ENCODE measurements around the gene CHST3.
"Not testable (repeated sequence)": the region's sequence is repeated elsewhere in the genome, so short reads cannot be mapped to it uniquely, and the experiment has no call there.

CHST3 gene

DNA sequence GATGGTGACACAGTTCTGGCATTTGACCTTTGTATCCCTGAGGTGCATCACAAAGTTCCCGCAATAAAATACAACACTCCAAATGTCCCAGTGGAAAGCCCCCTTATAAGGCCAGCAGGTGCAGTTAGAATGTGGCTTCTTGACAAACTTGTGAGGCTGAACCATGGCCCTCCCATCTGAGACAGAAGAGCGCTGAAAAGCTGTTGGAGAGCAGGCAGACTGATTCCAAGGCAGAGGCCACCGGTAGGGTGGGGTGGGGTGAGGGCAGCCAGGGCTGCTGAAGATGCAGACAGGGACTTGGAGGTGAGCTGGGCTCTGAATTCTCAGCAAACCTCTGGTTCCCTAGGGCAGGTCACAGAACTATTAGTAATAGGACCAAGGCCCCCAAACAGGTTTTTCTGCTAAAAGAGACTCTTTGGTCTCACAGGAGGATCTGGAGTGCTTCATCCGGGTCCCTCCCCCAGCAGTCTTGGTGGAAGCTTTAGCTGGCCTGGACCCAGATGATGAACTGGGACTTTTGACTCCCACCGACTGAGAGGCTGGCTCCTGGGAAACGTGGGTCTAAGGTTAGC, 15.6 kb upstream of the CHST3 start:
- DNase-seq (ENCODE audit: low read depth): no peak

DNA sequence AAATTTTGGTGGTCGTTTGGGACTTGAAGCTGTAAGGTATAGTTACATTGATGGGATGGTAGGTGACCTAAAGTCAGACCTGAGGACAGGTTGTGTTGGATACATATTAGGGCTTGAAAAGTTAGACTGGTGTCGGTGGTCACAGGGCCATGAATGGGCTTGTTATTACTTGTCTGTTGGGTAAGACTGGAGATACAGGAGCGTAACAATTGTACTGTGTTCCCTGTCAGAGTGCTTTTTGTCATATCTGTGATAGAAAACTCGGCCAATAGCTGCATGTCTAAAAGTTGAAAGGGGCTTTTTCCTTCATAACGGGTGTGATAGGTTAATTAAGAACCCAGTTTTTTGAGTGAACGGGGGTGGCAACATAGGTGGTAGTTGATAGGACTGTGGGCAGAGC, 13.5 kb upstream of the CHST3 start:
- no peak for DNase-seq (ENCODE audit: low read depth)

DNA sequence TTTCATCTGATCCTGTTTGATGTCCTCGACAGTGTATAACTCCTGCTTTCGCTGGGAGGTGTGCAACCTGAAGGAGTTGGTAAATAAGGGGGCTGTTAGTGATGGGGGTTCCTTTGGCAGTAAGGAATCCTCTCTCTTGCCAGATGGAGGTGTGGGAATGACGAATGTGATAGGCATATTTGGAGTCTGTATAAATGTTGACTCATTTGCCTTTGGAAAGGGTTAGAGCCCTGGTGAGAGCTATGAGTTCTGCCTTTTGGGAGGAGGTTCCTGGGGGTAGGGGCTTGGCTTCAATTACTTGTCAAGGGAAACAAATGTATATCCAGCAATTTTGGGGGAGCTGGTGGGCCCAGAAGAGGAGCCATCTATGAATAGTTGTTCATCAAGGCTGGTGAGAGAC, 11.4 kb upstream of the CHST3 start:
- DNase-seq (ENCODE audit: low read depth): no peak

DNA sequence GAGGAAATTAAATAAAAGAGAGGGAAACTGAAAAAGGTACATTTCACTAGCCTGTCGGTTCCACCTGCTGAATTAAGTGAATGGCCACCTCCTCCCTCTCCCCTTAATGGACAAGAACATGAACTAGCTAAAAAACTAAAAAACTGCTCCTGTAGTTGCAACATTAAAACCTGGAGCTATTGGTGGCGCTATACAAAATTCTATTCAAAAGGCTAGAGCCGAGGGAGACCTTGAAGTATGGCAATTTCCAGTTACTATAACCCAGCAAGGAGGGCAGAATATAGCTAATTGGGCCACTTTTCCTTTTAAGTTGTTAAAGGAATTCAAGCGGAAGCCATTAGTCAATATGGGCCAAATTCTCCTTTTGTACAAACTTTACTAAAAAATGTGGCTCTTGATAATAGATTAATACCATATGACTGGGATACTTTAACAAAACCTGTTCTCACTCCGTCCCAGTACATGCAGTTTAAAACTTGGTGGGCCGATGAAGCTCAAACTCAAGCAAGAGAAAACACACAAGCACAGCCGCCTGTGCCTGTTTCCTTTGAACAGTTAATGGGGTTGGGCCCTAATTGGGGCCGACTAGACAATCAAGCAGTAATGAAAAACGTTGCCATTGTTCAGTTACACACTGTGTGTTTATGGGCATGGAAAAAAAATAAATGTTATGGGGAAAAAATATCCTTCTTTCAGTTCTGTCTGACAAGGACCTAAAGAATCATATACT, 6.5 kb upstream of the CHST3 start:
- DNase-seq (ENCODE audit: low read depth): no peak

DNA sequence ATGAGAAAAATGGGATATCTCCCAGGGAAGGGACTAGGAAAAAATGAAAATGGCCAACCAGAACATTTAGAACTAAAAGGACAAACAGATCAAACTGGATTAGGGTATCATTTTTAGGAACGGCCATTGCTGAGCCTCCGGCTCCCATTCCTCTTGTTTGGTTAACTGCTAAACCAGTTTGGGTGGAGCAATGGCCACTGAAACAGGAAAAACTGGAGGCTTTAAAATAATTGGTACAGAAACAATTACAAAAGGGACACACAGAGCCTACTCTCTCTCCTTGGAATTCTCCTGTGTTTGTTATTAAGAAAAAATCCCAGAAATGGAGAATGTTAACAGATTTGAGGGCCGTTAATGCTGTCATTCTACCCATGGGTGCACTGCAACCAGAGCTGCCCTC, 4.7 kb upstream of the CHST3 start:
- DNase-seq (ENCODE audit: low read depth): no peak

DNA sequence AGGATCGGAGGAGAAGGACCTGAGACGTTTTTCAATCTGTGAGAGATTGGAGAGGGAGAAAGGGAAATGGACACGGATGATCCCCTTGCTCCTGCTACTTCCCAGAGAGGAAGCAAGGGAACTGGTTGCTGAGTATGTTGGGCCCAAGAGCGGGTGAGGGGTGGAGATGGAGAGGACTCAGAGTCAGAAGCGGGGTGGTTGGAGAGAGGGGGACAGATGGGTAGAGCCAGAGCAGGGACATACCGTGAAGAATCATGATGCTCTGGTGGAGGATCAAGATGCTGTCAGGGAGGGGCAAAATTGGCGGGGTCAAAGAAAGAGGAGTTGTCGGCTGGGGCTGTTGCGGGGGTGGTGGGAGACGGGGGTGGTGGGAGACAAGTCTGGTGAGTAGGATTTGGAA, 2.4 kb upstream of the CHST3 start:
- DNase-seq (ENCODE audit: low read depth): no peak

DNA sequence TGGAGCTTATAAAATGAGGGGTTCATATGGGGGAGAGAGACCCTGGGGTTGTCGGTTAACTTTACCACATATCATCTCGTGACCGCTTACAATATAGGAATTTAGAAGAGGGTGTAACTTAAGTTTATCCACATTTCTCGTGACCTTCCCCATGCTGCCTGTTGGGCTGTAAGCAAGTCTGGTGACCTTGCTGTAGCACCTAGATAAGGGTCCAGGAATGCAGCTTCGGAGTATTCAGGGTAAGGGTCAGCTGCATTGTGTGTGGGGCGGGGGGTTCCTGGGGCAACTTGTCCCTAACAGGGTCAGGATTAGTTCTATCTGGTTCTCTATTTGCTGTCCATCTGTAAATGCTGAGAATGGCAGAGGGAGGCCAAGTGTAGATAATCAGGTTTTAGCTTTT, 1.3 kb upstream of the CHST3 start:
- DNase-seq (ENCODE audit: low read depth): no peak

DNA sequence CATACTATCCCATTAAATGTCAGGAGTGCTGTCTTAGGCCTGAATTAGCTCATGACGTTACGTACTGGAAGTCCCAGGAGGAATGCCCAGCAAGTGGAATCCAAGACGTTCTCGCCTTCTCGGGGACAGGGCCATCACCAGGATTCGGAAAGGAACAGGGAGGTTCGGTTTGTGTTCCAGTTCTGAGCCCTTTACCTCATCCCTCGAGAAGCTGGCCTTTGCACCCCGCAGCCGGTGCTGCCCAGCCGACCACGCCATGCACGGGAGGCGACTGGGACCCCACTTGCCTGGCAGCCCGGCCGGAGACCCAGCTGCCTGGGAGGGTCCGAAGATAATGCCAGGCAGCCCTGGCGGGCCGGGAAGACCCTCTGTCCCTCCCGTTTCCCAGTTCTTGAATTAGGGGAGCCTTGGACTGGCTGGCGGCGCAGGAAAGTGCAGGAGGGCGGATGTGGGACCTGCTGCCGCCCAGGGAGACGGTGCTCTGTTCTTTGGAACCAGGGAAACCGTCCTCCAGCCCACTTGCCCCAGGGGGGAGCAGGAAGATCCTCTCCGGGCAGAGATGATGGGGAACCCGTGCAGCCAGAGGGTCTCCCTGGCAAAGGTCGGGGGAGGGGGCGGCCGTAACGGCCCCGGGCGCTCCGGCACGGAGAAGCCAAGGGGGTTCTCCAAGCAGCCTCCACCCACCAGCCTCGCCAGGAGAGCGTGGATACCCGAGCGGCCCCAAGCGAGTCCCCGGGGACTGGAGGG, 671 bp upstream of the CHST3 start:
- DNase-seq (ENCODE audit: low read depth): no peak

DNA sequence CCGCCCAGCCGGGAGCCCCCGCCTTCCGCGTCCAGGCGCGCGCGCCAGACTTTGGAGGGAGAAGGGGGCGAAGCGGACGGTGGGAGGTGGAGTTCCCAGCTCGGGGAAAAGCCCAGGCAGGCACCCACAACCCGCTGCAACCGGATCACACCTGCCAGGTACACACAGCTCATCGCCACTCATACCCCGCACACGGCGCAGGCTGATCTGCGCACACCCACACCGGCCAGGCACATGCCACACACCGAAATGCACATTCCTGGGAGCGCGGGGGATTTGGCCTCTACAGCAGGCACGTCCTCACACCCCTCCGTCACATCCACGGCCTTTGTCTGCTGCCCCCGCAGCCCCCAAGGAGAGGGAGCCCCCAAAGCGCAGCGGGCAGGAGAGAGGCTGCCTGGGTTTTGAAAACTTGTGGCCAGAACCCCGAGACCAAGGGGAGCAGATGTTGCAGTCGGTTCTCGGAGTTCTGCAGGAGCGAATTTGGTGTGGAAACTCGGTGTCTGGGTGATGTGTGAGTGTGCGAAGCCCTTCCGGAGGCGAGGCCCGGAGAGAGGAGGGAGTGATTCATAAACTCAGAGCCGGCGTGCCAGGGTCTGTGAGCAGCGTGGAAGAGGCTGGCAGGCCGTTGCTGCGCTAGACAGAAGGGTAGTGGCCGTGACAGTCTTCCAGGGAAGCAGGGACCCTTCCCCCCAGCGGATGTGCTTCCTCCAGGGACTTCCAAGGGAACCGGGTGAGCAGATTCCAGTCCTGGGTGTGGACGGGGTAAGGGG, 734 bp downstream of the CHST3 start:
- no peak for DNase-seq (ENCODE audit: low read depth)

DNA sequence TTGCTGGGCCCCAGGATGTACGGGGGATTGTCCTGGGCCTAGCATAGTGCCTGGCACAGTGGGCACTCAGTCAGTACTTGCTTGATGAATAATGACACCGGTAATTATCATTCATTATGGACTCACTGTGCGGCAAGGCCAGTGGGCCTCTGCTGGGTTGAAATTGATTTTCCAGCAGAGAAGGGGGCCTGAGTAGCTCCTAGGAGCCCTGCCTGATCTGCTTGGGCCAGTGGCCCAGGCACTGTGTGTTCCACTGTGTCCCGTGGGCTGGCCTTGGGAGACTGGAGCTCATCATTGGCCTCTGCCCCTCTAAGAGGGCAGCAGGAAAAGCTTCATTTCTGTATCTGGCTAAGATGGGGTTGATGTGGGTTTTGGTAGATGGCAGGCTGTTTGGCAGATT, 1.4 kb downstream of the CHST3 start:
- no peak for DNase-seq (ENCODE audit: low read depth)

DNA sequence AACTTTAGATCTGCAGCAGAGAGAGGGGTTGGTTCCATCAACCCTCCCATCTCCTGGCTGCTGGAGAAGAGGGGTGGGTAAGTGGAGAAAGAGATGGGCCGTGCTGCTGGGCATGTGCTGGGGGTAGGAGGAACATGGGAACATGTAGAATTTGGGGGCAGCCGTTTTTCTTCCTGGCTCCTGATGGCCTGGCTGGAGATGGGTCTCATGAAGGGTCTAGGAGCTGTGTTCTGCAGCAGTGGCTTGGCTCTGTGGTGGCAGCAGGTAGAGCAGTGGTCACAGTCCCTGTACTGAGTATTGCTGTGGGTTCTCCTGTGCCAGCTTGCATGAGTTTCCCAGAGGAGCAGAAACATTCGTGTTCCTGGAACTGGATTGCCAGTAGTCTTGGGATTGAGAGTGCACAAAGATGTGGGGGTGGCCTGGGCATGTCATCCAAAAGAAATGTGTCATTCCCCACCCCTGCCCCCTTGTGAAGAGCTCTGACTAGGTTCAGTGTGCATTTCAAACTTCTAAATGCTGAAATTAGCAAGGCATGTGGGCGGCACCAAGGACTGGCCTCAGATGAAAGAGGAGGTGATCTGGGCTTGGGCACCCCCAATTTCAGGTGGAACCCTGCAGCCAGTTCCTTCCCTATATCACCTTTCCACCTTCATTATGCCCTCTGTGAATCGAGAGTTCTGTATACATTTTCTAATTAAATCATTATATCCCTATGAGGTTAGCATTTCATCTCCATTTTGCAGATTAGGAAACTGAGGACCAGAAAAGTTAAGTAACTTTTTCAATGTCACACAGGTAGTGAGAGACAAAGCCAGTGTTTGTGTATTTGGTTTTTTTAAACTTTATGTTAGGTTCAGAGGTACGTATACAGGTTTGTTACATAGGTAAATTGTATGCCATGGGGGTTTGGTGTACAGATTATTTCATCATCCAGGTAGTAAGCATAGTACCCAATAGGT, 2.1 kb downstream of the CHST3 start:
- DNase-seq (ENCODE audit: low read depth): no peak

DNA sequence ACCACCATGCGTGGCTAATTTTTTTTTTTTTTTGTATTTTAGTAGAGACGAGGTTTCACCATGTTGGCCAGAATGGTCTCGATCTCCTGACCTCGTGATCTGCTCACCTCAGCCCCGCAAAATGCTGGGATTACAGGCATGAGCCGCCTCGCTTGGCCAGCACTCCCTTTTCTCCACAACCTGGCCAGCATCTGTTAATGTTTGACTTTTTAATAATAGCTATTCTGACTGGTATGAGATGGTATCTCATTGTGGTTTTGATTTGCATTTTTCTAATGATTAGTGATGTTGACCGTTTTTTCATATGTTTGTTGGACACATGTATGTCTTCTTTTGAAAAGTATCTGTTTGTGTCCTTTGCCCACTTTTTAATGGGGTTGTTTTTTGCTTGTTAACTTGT, 3.8 kb downstream of the CHST3 start:
- not testable (repeated sequence) for DNase-seq (ENCODE audit: low read depth)

DNA sequence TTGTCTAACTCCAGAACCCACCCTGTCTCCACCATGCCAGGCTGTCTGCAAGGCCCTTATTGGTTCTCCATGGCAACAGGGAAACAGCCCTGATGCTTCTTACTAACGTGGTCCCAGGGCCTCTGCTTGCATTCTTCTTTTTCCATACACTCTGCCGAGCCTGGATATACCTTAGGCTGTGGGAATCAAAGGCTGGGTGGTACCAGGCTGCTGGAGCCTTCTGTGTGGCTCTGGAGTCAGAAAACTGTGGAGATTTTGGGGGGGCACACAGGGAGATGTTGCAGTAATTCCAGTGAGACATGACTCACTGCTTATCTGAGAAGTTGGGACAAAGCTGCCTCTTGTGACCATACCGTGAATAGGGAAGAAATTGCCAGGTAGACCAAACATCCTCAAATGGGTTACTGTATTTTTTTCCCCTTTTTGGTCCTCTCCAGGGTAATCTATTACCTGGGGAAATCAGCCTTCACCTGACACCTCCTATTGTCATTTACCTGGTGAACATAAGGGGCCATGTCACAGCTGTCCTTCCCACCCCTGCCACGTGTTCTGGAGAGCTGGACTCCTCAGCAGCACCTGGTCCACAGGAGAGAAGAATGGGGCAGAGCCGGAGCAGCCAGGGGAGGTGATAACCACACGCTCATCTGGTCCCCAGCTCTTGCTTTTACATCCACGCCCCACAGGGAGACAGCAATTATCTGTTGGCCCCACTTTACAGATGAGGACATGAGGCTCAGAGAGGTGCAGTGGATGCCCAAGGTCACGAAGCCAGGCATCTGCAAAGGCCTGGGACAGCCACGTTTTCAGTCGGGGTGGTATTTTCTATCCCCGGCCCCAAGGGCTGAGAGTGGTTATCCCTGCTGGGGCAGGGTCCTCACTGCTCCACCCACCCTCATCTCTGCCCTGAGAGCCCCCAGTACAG, 4.6 kb downstream of the CHST3 start:
- no peak for DNase-seq (ENCODE audit: low read depth)

DNA sequence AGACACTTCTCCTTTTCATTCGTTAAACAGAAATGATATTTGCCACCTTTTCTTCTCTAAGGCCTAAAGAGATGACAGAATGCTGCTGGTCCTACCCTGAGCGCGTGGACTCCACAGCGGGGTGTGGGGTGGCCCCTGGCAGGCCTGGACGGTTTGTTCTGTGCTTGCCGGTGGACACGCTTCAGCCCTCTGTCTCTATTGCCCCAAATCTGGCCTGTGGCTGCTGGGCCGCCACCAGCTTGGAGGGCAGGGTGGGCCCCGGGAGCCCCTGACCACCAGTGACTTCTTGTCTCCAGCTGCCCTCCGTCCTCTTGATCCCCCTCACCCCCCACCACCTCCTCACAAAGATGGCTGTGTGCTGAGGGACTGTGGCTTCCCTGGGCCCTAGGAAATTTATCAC, 5.7 kb downstream of the CHST3 start:
- DNase-seq (ENCODE audit: low read depth): no peak

DNA sequence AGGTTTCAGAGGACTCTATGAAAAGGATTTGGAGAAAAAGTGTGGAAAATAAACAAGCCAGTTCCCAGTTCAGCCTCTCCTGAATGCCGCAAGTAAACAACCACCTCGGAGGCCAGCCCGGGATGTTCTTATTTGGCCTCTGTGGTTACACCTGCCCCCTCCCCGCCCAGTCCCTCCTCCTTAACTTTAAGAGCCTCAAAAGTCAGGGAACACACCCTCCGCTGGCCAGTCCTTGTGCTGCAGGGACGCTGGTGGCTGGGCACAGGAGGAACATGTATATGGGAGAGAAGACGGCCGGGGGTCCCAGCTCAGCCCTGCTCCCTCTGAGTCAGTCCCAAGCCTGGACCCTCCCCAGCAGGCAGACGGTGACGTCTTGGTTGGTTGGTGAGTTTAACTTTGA, 6.1 kb downstream of the CHST3 start:
- DNase-seq (ENCODE audit: low read depth): no peak

DNA sequence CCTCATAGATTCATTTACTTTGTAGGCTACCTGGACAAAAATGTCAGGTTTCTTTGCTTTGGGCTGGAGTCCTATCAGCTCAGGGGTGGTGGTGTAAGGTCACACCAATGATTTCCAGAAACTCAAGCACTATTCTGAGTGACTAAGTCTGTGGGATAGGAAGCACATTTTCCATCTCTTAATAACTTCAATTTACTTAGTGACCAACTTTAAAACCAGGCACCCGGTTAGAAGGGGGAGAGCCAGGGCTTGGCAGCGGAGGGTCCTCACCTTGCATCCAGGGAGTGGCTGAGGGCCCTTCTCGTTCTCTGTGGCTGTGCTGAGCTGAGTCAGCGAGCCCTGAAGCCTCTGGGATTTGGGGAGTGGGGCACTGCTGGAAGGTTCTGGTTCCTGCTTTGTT, 6.7 kb downstream of the CHST3 start:
- no peak for DNase-seq (ENCODE audit: low read depth)

DNA sequence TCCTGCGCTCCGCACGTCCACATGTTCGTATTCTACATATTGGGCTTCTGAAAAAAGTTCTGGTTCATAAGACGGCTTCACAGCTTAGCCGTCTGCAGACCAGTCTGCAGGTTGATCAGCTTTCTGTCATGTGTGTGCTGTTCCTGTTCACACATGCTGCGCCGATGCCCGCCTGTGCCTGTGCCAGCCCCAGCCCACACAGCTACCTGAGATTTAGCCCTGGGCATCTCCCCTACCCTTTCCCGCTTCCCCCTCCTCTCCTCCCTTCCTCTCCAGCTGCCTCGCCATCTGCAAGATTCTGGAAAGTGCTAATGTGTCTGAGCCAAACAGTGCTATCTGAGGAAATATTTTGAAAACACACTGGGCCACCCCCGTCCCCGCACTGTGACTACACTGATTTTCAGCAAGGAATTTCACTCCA, 7.1 kb downstream of the CHST3 start:
- no peak for DNase-seq (ENCODE audit: low read depth)

DNA sequence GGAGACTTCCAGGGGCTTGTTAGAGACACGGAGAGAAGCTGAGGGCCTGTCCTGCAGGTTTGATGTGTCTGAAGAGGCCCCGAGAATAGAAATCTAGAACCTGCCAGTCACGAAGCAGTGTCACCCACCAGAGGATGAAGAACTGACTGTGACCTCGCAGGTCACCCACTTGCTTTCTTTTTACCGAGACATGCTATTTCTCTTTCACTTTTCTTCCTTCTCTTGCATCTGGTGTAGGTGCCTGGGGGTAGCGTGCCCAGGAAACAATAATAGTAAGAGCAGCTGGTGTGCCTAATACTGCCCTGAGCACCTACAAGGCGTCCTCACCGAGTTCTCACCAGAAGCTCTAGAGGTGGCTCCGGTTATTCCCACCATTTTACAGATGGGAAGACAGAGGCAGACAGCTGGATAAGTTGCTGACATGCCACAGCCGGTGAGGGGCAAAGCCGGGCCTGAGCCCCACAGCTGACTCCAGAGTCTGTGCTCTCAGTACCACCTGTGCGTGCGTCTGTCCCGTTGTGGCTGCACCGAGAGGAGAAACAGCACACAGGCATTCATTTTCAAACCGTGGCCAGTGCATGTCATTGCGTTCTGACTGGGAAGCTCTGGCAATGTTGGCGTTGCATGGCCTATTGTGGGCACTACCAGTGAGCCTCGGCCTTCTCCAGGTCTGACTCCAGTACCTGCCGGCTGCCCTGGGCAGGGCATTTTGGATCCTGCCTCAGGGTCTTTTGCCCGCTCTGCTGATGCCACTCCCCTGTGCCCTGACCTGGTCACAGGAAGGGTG, 7.8 kb downstream of the CHST3 start:
- DNase-seq (ENCODE audit: low read depth): no peak

Data from HS-5 (cell line).